ENCODE measurements around the gene ZNF563.
A peak's percentile ranks its signal among the peaks of the same experiment; 100 is the strongest.

Gene ZNF563

GRCh38 chr19:12294249-12295158, 38.9 kb downstream of the ZNF563 start, which contains the start of gene ZNF44:
TSS of gene ZNF44 (minus strand) at chr19:12294883. CDS start at chr19:12294694, 189 bp downstream.
- peak; percentile 98 for DNase-seq

- peak; percentile 55 for DNase-seq
Measured at GRCh38 chr19:12293777-12294248, 39.6 kb downstream of the ZNF563 start.

- DNase-seq, result no peak
Measured at GRCh38 chr19:12289790-12290065, 43.7 kb downstream of the ZNF563 start.

GRCh38 chr19:12287958-12288500, 45.4 kb downstream of the ZNF563 start:
- no peak for DNase-seq

- DNase-seq, result no peak
Measured at GRCh38 chr19:12284631-12285030, 48.8 kb downstream of the ZNF563 start.

GRCh38 chr19:12284226-12284625, 49.2 kb downstream of the ZNF563 start:
- DNase-seq, result no peak

- no peak for DNase-seq
Measured at GRCh38 chr19:12278713-12279112, 54.7 kb downstream of the ZNF563 start.

- DNase-seq, result no peak
Measured at GRCh38 chr19:12272980-12273901, 60.2 kb downstream of the ZNF563 start.

- DNase-seq, result no peak
Measured at GRCh38 chr19:12272386-12272785, 61.0 kb downstream of the ZNF563 start.

- DNase-seq, result no peak
Measured at GRCh38 chr19:12270854-12271253, 62.6 kb downstream of the ZNF563 start.

Data from left hindlimb (tissue), 1 donor.